Left ventricle myocardium inferior (tissue), 1 donor: Measurements from ENCODE around the gene MUC20. TPM values are rescaled to one million over a fixed set of nuclear protein-coding genes. Genes with fewer than 3 reads are reported as not detected.
"Not testable (repeated sequence)": the region's sequence is repeated elsewhere in the genome, so short reads cannot be mapped to it uniquely, and the experiment has no call there.

Experiments
- DNase-seq: peaks from one replicate; pipeline ENCODE4 v3.0.0-alpha.2; 2020
- H3K27ac ChIP-seq: fragments of 200-600 bp; replicated peaks from 2 replicates; pipeline ENCODE4 v1.8.0; 2021
- H3K27me3 ChIP-seq: fragments of 200-600 bp; 2 replicates; pipeline ENCODE4 v1.8.0; 2021; ENCODE audit warnings: low read depth
- H3K36me3 ChIP-seq: fragments of 200-600 bp; 2 replicates; pipeline ENCODE4 v1.8.0; 2021
- H3K4me1 ChIP-seq: fragments of 200-600 bp; 2 replicates; pipeline ENCODE4 v1.8.0; 2021
- H3K4me3 ChIP-seq: fragments of 200-600 bp; 2 replicates; pipeline ENCODE4 v1.8.0; 2021; ENCODE audit warnings: mild to moderate bottlenecking, moderate library complexity
- H3K9me3 ChIP-seq: fragments of 200-600 bp; replicated peaks from 2 replicates; pipeline ENCODE4 v1.8.0; 2021
- CTCF ChIP-seq: fragments of 200-600 bp; IDR thresholded peaks from 2 replicates; pipeline ENCODE4 v1.8.0; 2021; ENCODE audit warnings: antibody characterized with exemption, mild to moderate bottlenecking, borderline replicate concordance
- intact Hi-C: fragments of 100-400 bp; cut with micrococcal nuclease; formaldehyde crosslinking; loops from one replicate; pipeline ENCODE4 v1.11.0; 2022
- total RNA-seq: library from RNA; stranded (reverse); fragmentation: NEBNext Ultra II Directional; extraction: Animal tissue kit (Norgen Biotek cat#: 25700); gene quantifications from one replicate; pipeline ENCODE4 v1.2.1, GENCODE V29; 2021
- donor health status: DM: no; HTN: yes; CAD: no; lungs with severe emphysema.

Gene MUC20
- total RNA-seq, 1 donor from 2014 or later: 4.7 TPM

DNA sequence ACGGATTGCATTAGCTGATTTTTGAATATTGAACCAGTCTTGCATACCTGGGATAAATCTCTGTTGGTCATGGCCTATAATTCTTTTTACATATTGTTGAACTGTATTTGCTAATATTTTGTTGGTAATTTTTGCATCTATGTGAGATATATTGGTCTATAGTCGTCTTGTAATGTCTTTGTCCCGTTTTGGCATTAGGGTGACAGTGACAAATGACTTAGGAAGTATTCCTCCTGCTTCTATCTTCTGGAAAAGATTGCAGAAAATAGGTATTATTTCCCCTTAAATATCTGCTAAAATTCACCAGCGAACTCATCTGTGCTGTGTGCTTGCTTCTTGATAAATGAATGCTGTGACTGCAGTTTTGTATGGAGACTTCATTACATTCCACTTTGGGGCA, 23.7 kb downstream of the MUC20 start:
- TF ChIP-seq CTCF: no peak
- intact Hi-C loops: no loop called here
- DNase-seq: no peak
- no peak overlapping the region for H3K4me3 ChIP-seq
- no peaks in the 10 kb centered on the region for H3K36me3 ChIP-seq
- peaks cover 7% of the 10 kb centered on the region for H3K27me3 ChIP-seq
- no peak overlapping the region for H3K27ac ChIP-seq
- H3K9me3 ChIP-seq: no peaks in the 10 kb centered on the region
- H3K4me1 ChIP-seq: peaks cover 5% of the 10 kb centered on the region

- H3K4me1 ChIP-seq: peaks cover 5% of the 10 kb centered on the region
- TF ChIP-seq CTCF: no peak
- H3K36me3 ChIP-seq: no peaks in the 10 kb centered on the region
- no peak overlapping the region for H3K27ac ChIP-seq
- peaks cover 7% of the 10 kb centered on the region for H3K27me3 ChIP-seq
- no peak overlapping the region for H3K4me3 ChIP-seq
- DNase-seq: no peak
- no peaks in the 10 kb centered on the region for H3K9me3 ChIP-seq
- intact Hi-C loops: no loop called here
Measured at GRCh38 chr3:195746346-195746745, 25.6 kb downstream of the MUC20 start.

DNA sequence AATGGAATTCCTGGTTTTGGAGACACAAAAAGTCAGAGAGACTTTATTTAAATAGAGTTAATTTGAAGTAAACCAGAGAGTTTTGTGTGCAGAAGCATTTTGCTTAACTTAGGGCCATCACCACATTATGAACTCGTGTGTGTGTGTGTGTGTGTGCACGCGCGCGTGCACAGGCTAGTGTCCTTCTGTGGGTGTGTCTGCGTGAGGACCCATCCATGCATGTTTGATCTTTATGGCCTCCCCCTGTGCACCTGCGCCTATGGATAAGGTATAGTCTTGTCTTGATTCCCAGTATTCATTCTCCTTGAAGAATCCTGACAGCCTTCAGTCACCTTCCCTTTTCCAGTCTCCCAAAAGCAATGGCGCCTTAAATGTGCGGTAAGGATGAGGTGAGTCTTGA, 26.0 kb downstream of the MUC20 start:
- DNase-seq: no peak
- intact Hi-C loops: no loop called here

GRCh38 chr3:195748661-195749060, 27.9 kb downstream of the MUC20 start:
- Histone ChIP-seq H3K27me3 (peaks cover 14% of the 10 kb centered on the region), H3K36me3 (no peaks in the 10 kb centered on the region), H3K4me1 (peaks cover 5% of the 10 kb centered on the region), H3K27ac (no peak overlapping the region), H3K9me3 (no peaks in the 10 kb centered on the region), H3K4me3 (no peak overlapping the region)
- intact Hi-C loops: no loop called here
- TF ChIP-seq CTCF: no peak
- DNase-seq: no peak

More for the DNA sequence above, 26.0 kb downstream of the MUC20 start:
- Histone ChIP-seq H3K27ac (no peak overlapping the region), H3K4me1 (peaks cover 5% of the 10 kb centered on the region), H3K36me3 (no peaks in the 10 kb centered on the region), H3K9me3 (no peaks in the 10 kb centered on the region), H3K4me3 (no peak overlapping the region), H3K27me3 (peaks cover 7% of the 10 kb centered on the region)
- TF ChIP-seq CTCF: no peak

DNA sequence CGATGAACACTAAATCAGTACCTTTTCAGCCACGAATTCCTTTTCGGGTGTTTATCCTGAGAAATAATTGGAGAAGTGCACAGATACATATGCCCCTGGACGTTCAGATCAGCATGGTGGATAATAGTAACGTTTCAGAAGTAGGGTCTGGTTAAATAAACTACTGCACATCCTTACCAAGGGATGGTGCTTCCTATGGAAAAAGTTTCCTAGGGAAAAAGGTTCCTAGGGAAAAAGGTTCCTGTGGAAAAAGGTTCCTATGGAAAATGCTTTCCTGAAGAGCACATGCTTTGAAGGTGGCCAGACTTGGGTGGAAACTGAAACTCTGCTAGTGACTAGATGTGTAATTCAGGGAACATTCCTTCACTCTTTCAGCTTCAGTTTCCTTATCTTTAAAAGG, 28.3 kb downstream of the MUC20 start:
- H3K27me3 ChIP-seq: peaks cover 18% of the 10 kb centered on the region
- H3K4me1 ChIP-seq, H3K36me3 ChIP-seq, H3K4me3 ChIP-seq, DNase-seq, H3K9me3 ChIP-seq, intact Hi-C loops, H3K27ac ChIP-seq: not testable (repeated sequence)

DNA sequence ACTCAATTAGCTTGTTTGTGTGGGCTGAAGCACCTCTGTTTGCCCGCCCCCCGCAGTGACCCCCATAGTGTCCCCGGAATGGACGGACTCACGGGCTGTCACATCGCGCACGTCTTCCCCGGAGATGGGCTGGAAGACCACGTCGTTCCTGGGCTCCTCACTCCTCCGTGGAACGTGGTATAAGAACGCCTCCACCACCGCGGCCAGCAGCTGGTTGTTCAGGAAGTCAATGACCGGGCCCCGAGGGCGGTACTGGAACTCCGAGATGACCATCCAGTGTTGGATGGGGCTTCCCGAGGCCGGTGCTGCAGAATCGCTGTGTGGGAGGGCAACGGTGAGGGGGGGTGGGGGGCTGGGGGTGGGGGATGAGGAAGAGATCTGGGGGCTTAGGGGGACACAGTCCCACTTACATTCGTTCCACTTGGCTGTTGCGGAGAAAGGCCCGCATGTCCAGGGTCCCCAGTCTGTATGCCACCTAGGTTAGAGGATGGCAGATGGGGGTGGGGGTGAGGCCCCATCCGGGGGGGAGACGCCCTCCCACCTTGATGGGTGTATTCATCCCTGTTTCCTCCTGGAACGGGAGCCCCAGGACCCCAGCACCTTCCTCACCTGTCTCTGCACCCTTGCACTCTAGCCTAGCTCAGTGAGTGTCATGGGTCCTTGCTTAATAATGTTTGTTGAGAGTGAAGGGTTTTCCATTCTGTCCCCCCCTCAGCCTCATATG, 30.2 kb downstream of the MUC20 start:
- Histone ChIP-seq H3K9me3 (no peaks in the 10 kb centered on the region), H3K27me3 (peaks cover 34% of the 10 kb centered on the region), H3K4me3 (no peak overlapping the region), H3K36me3 (no peaks in the 10 kb centered on the region), H3K27ac (no peak overlapping the region), H3K4me1 (peaks cover 8% of the 10 kb centered on the region)
- no peak for DNase-seq
- TF ChIP-seq CTCF: no peak
- intact Hi-C loops: no loop called here
